MM.1S (cell line): Measurements from ENCODE around the gene ZNF92.
"Not testable (repeated sequence)": the region's sequence is repeated elsewhere in the genome, so short reads cannot be mapped to it uniquely, and the experiment has no call there.

Source experiments
- DNase-seq: peaks from one replicate; pipeline ENCODE4 v3.0.0-alpha.2; 2015
- H2AFZ ChIP-seq: fragments of 300-600 bp; sonication (generic); 2 replicates; pipeline ENCODE4 v1.6.0; 2016; ENCODE audit warnings: antibody characterized with exemption, low read length
- H3F3A ChIP-seq: fragments of 300-600 bp; sonication (generic); 2 replicates; pipeline ENCODE4 v1.6.1; 2016; ENCODE audit warnings: mild to moderate bottlenecking, antibody characterized with exemption, low read length, moderate library complexity, mixed read lengths; ENCODE audit not compliant: insufficient read depth
- H3K27ac ChIP-seq: fragments of 300-600 bp; sonication (generic); 2 replicates; pipeline ENCODE4 v1.5.1; 2016; ENCODE audit warnings: mild to moderate bottlenecking, low read length
- H3K27me3 ChIP-seq: fragments of 300-600 bp; sonication (generic); replicated peaks from 2 replicates; pipeline ENCODE4 v1.6.0; 2016; ENCODE audit warnings: low read length; ENCODE audit not compliant: insufficient read depth
- H3K36me3 ChIP-seq: fragments of 300-600 bp; sonication (generic); replicated peaks from 2 replicates; pipeline ENCODE4 v1.6.1; 2016; ENCODE audit warnings: mild to moderate bottlenecking, low read length, mixed read lengths; ENCODE audit not compliant: insufficient read depth
- H3K4me1 ChIP-seq: fragments of 300-600 bp; sonication (generic); 2 replicates; pipeline ENCODE4 v1.6.1; 2016; ENCODE audit warnings: low read length, mixed read lengths
- H3K4me2 ChIP-seq: fragments of 300-600 bp; sonication (generic); 2 replicates; pipeline ENCODE4 v1.6.0; 2016; ENCODE audit warnings: low read depth, low read length
- H3K4me3 ChIP-seq: fragments of 300-600 bp; sonication (generic); 2 replicates; pipeline ENCODE4 v1.5.1; 2016; ENCODE audit warnings: low read length, mixed read lengths
- H3K79me2 ChIP-seq: fragments of 300-600 bp; sonication (generic); 2 replicates; pipeline ENCODE4 v1.6.1; 2016; ENCODE audit warnings: mixed run types, low read length, mixed read lengths
- H3K9ac ChIP-seq: fragments of 300-600 bp; sonication (generic); 2 replicates; pipeline ENCODE4 v1.6.1; 2016; ENCODE audit warnings: low read length, mixed read lengths
- H3K9me2 ChIP-seq: fragments of 300-600 bp; sonication (generic); replicated peaks from 2 replicates; pipeline ENCODE4 v1.6.1; 2016; ENCODE audit warnings: mild to moderate bottlenecking, low read length, mixed read lengths; ENCODE audit not compliant: insufficient read depth
- H3K9me3 ChIP-seq: fragments of 300-600 bp; sonication (generic); replicated peaks from 2 replicates; pipeline ENCODE4 v1.6.1; 2016; ENCODE audit warnings: mild to moderate bottlenecking, low read length, mixed read lengths; ENCODE audit not compliant: insufficient read depth
- H4K20me1 ChIP-seq: fragments of 300-600 bp; sonication (generic); 2 replicates; pipeline ENCODE4 v1.6.1; 2016; ENCODE audit warnings: mild to moderate bottlenecking, low read length, moderate library complexity, mixed read lengths; ENCODE audit not compliant: insufficient read depth
- EZH2 ChIP-seq: fragments of 300-600 bp; sonication (generic); optimal IDR thresholded peaks from 2 replicates; pipeline ENCODE3; 2017; ENCODE audit warnings: low read depth, mild to moderate bottlenecking, antibody characterized with exemption, low read length, mixed read lengths
- EZH2phosphoT487 ChIP-seq: fragments of 300-600 bp; sonication (generic); IDR thresholded peaks from 2 replicates; pipeline ENCODE4 v1.6.1; 2018; ENCODE audit warnings: antibody characterized with exemption, low read length
- TF ChIP-seq, protein P1 (sequence below): fragments of 300-600 bp; sonication (generic); IDR thresholded peaks from 2 replicates; pipeline ENCODE4 v1.5.1; 2016; ENCODE audit warnings: antibody characterized with exemption, low read length, mixed read lengths

The ZNF92 gene

DNA sequence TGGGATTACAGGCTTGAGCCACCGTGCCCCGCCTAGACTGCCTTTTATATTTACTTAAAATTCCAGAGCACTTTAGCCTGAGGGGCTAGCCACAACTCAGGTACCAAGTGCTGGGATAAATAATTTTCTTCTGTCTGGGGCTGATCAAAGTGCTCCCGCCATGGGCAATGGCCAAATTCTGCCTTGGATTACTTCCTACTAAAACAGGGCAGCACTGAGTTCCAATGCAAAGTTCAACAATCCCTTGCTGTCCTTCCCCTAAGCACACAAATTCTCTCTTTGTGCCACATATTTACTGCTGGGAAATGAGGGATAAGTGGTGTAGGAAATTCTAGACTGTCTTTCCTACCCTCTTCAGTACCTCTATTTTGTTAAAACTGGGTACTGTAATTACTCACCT lies 34.4 kb upstream of the ZNF92 start:
- H3K9ac ChIP-seq, result no peak overlapping the region
- no peak for DNase-seq
- no peaks in the 10 kb centered on the region for H3K9me3 ChIP-seq
- no peak overlapping the region for H3K27ac ChIP-seq
- no peaks in the 10 kb centered on the region for H3K9me2 ChIP-seq
- H3F3A ChIP-seq, result no peaks in the 10 kb centered on the region
- no peak overlapping the region for H3K4me2 ChIP-seq
- no peak for TF ChIP-seq EZH2phosphoT487
- H3K79me2 ChIP-seq, result no peaks in the 10 kb centered on the region
- H2AFZ ChIP-seq, result no peak overlapping the region
- H3K36me3 ChIP-seq, result no peaks in the 10 kb centered on the region
- H3K4me3 ChIP-seq, result no peak overlapping the region
- no peaks in the 10 kb centered on the region for H4K20me1 ChIP-seq
- H3K27me3 ChIP-seq, result no peaks in the 10 kb centered on the region
- H3K4me1 ChIP-seq, result no peaks in the 10 kb centered on the region

DNA sequence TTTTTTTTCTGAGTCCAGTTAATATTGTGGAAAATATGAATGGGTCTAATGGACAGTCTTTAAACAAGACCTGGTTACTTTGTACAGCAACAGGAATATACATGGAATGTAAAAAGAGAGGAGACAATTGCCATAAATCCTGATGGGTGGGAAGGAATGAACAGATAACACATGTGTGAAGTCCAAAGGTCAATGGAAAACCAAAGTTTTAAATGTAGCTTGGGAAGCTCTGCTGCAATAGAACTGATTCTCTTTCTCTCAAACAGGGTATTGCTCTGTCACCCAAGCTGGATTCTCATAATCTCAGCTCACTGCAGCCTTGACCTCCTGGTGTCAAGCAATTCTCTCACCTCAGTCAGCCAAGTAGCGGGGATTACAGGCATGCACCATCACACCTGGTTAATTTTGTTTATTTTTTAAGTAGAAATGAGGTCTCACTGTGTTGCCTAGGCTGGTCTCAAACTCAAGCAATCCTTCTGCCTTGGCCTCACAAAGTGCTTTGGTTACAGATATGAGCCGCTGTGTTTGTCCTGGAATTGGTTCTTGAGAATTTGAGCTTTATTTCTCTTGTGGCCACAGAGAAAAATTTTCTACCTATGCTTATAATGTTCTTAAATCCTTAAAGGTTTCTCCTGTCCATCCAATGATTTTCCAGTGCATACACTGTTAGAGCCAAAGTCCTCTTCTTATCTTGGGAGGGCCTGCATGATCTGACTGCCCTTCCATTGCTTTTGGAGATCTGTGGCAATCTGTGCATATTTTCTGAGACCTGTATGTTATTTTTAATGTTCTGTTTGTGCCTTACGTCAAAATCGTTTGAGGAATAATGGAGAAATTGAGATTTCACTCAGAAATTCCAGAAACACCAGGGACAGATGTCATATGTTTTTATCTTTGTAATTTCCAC lies 30.7 kb upstream of the ZNF92 start:
- DNase-seq, result no peak
- H3K27ac ChIP-seq, result no peak overlapping the region
- no peaks in the 10 kb centered on the region for H3K27me3 ChIP-seq
- H3K4me3 ChIP-seq, result no peak overlapping the region
- H3K4me1 ChIP-seq, result no peaks in the 10 kb centered on the region
- TF ChIP-seq EZH2, result no peak
- TF ChIP-seq, protein P1, sequence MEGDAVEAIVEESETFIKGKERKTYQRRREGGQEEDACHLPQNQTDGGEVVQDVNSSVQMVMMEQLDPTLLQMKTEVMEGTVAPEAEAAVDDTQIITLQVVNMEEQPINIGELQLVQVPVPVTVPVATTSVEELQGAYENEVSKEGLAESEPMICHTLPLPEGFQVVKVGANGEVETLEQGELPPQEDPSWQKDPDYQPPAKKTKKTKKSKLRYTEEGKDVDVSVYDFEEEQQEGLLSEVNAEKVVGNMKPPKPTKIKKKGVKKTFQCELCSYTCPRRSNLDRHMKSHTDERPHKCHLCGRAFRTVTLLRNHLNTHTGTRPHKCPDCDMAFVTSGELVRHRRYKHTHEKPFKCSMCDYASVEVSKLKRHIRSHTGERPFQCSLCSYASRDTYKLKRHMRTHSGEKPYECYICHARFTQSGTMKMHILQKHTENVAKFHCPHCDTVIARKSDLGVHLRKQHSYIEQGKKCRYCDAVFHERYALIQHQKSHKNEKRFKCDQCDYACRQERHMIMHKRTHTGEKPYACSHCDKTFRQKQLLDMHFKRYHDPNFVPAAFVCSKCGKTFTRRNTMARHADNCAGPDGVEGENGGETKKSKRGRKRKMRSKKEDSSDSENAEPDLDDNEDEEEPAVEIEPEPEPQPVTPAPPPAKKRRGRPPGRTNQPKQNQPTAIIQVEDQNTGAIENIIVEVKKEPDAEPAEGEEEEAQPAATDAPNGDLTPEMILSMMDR, result no peak
- no peak for TF ChIP-seq EZH2phosphoT487
- no peaks in the 10 kb centered on the region for H3F3A ChIP-seq
- H3K9me3 ChIP-seq, result no peaks in the 10 kb centered on the region
- H4K20me1 ChIP-seq, result no peaks in the 10 kb centered on the region
- no peak overlapping the region for H2AFZ ChIP-seq
- H3K79me2 ChIP-seq, result no peaks in the 10 kb centered on the region
- H3K4me2 ChIP-seq, result no peak overlapping the region
- H3K9me2 ChIP-seq, result no peaks in the 10 kb centered on the region
- no peak overlapping the region for H3K9ac ChIP-seq
- no peaks in the 10 kb centered on the region for H3K36me3 ChIP-seq

DNA sequence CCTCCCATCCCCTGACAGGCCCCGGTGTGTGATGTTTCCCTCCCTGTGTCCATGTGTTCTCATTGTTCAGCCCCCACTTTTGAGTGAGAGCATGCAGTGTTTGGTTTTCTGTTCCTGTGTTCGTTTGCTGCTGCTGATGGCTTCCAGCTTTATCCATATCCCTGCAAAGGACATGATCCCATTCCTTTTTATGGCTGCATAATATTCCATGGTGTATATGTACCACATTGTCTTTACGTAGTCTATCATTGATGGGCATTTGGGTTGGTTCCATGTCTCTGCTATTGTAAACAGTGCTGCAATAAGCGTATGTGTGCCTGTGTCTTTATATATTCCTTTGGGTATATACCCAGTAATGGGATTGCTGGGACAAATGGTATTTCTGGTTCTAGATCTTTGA lies 29.1 kb upstream of the ZNF92 start:
- H2AFZ ChIP-seq, DNase-seq: not testable (repeated sequence)

DNA sequence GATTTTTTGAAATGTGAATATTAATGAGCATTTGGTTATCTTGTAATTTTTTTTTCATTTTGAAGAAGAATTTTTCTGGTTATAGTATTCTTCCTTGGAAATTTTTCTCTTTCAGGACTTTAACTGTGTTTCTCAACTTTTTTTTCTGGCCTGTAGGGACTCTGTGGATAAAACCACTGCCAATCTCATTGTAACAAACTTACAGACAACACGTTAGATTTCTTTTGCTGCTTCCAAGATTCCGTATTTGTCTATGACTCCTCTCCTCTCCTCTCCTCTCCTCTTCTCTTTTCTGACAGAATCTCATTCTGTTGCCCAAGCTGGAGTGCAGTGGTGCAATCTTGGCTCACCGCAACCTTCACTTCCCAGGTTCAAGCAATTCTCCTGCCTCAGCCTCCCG lies 19.4 kb upstream of the ZNF92 start:
- no peak overlapping the region for H3K27ac ChIP-seq
- H2AFZ ChIP-seq, result no peak overlapping the region
- no peaks in the 10 kb centered on the region for H3K79me2 ChIP-seq
- H3K9ac ChIP-seq, result no peak overlapping the region
- no peaks in the 10 kb centered on the region for H3K27me3 ChIP-seq
- H3K4me1 ChIP-seq, result no peaks in the 10 kb centered on the region
- TF ChIP-seq EZH2, result no peak
- no peak for TF ChIP-seq EZH2phosphoT487
- TF ChIP-seq, protein P1, result no peak
- H3K4me3 ChIP-seq, result no peak overlapping the region
- no peaks in the 10 kb centered on the region for H3K9me3 ChIP-seq
- no peak overlapping the region for H3K4me2 ChIP-seq
- H3F3A ChIP-seq, result no peaks in the 10 kb centered on the region
- H4K20me1 ChIP-seq, result no peaks in the 10 kb centered on the region
- no peaks in the 10 kb centered on the region for H3K36me3 ChIP-seq
- no peak for DNase-seq
- no peaks in the 10 kb centered on the region for H3K9me2 ChIP-seq

More for the DNA sequence above, 29.1 kb upstream of the ZNF92 start:
- not testable (repeated sequence) for H4K20me1 ChIP-seq, H3K9ac ChIP-seq, H3K4me3 ChIP-seq, H3K9me2 ChIP-seq, H3K4me2 ChIP-seq, H3K27ac ChIP-seq, H3K9me3 ChIP-seq, H3K79me2 ChIP-seq, H3F3A ChIP-seq, H3K36me3 ChIP-seq, H3K4me1 ChIP-seq, H3K27me3 ChIP-seq
